SK-N-MC (cell line): Measurements from ENCODE around the gene PSPN.

Source experiments
- DNase-seq: peaks from one replicate; pipeline ENCODE4 v3.0.0-alpha.2; 2011; ENCODE audit warnings: low read depth, low spot score
- H3K27ac ChIP-seq: fragments of 200-600 bp; sonication (generic); 2 replicates; pipeline ENCODE4 v1.5.1; 2016; ENCODE audit warnings: mixed run types
- H3K36me3 ChIP-seq: fragments of 200-600 bp; sonication (generic); 2 replicates; pipeline ENCODE4 v1.6.1; 2017; ENCODE audit warnings: antibody characterized with exemption, low read length, mixed read lengths; ENCODE audit not compliant: insufficient read depth
- H3K4me3 ChIP-seq: fragments of 200-600 bp; sonication (generic); 2 replicates; pipeline ENCODE4 v1.5.1; 2016
- H3K9ac ChIP-seq: fragments of 200-600 bp; sonication (generic); 2 replicates; pipeline ENCODE4 v1.8.0; 2017; ENCODE audit warnings: mixed run types, mixed read lengths; ENCODE audit not compliant: insufficient read length
- H3K9me3 ChIP-seq: fragments of 200-600 bp; sonication (generic); 2 replicates; pipeline ENCODE4 v1.6.1; 2017; ENCODE audit warnings: low read depth, mild to moderate bottlenecking, antibody characterized with exemption, low read length, moderate library complexity, mixed read lengths
- EZH2 ChIP-seq: fragments of 200-600 bp; sonication (generic); IDR thresholded peaks from one replicate; pipeline ENCODE4 v1.6.1; 2017; ENCODE audit warnings: antibody characterized with exemption
- FOXP2 ChIP-seq: optimal IDR thresholded peaks from 2 replicates; pipeline ENCODE3; 2011; ENCODE audit warnings: mild to moderate bottlenecking, moderate library complexity; ENCODE audit not compliant: insufficient read depth; ENCODE audit errors: extremely low read length, control extremely low read depth
- POLR2AphosphoS5 ChIP-seq: IDR thresholded peaks from 2 replicates; pipeline ENCODE4 v1.6.1; 2012; ENCODE audit warnings: mild to moderate bottlenecking, low read depth, low read length, borderline replicate concordance

Gene PSPN

DNA sequence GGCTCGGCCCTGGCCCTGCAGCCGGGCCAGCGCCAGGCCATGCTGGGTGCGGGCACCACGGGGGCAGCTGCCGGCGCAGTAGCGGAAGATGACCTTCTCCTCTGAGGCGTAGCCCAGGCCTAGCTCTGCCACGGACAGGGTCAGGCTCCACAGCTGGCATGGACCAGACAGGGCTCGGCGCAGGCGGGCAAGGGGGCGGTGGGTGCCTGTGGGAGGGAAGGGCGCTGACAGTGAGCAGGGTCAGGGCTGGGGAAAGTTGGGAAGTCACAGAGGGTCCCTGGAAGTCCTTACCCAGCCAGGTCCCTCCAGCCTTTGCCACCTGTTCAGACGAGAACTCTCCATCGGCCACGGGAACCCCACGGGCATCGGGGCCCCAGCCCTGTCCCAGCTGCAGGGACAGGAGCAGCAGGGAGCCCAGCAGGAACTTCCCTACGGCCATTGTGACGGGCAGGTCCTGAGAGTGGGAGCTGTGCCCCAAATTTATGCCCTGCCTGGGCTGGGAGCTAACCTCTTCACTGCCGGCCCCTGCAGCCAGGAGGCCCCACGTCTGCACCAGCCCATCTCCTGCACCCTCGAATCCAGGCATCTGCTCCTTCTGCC lies at the start of gene PSPN:
Gene PSPN (minus strand): TSS at position 523 of the 600 bp plus-strand sequence. CDS start 84 bp downstream, at position 439.
- DNase-seq = no peak
- TF ChIP-seq POLR2AphosphoS5 = no peak
- Histone ChIP-seq H3K36me3 (peaks cover 11% of the 10 kb centered on the region; the same call in 1 of the 2 replicates), H3K27ac (no peak within 1 kb of the TSS), H3K4me3 (no peak within 1 kb of the TSS), H3K9me3 (no peaks in the 10 kb centered on the region), H3K9ac (no peak within 1 kb of the TSS)

GRCh38 chr19:6424939-6425731 lies 49.4 kb upstream of the PSPN start:
- Histone ChIP-seq H3K27ac (peak overlapping the region; percentile 86), H3K9me3 (no peaks in the 10 kb centered on the region), H3K9ac (peak overlapping the region; percentile 10), H3K36me3 (peaks cover 29% of the 10 kb centered on the region), H3K4me3 (no peak overlapping the region; the same call in 1 of the 2 replicates)
- DNase-seq = peak; percentile 100
- peak; percentile 58; the same call in 1 of the 2 replicates for TF ChIP-seq POLR2AphosphoS5
- TF ChIP-seq FOXP2 = no peak

DNA sequence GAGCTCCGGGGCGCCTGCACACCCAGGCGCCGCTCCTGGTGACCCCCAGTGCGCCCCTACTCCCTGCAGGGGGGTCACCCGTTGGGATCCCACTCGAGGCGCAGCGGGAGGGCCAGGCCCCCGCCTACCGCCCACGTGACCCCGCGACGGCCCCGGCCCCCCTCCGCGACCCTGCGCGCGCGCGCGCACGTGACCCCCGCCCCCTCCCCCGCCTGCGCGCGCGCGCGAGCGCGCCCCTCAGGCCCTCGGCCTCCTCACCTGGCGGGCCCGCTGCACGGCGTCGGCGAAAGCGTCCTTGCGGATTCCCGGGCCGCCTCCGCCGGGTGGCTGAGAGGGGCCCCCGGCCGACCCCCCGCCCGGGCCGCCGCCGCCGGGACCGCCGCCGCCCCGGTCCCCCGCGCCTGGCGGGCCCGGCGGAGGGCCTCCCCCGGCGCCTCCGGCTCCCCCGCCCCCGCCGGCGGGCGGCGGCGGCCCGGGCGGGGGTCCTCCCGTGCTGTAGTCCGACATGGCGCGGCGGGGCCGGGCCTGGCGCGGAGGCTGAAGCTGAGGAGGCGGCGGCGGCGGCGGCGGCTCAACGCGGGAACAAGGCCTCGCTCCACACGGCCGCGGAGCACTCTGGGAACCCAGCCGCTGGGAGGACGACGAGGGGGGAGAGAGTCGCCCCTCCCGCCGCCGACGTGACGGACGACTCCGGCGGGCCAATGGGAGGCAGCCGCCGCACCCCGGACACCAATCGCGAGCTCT lies 48.6 kb upstream of the PSPN start, which contains the start of gene KHSRP:
Gene KHSRP (minus strand): TSS at position 617 of the 744 bp plus-strand sequence. CDS start 110 bp downstream, at position 507.
- peak within 1 kb of the TSS; percentile 96 for H3K4me3 ChIP-seq
- no peaks in the 10 kb centered on the region for H3K9me3 ChIP-seq
- peak within 1 kb of the TSS; percentile 86 for H3K27ac ChIP-seq
- DNase-seq = no peak
- peak within 1 kb of the TSS; percentile 94 for H3K9ac ChIP-seq
- H3K36me3 ChIP-seq = peaks cover 37% of the 10 kb centered on the region
- TF ChIP-seq EZH2 (no peak), POLR2AphosphoS5 (peak; percentile 75; the same call in 1 of the 2 replicates)

DNA sequence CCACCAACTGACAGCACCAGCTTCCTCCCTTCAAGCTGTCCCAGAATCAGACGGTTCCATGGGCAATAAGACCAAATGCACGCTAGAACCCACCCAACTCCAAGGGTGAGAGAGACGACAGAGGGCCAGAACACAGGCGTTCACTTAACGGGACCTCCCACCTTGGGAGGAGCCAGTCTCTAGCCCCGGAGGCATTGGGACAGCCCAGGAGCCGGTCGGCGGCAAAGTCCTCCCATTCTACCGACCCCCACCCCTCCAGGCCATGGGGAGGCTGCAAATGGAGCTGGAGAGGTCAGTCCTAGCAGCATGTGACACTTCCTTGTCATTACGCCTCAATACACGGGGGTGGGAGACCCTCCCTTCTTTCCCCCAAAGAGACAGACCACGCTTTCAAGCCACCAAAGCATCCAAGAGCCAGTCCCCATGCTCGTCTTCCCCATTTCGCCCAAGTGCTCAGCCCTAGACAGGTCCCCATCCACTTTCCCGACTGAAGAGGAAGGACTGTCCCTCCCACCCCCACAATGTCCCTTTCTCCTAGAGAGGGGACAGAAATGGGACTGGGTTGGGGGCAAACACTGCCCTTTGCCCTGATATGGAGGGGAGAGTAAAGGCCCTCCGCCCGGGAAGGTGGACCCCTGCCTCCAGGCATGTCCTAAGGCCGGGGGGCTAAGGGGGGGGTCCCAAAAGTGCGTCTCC lies 47.9 kb upstream of the PSPN start:
- TF ChIP-seq POLR2AphosphoS5 (no peak; the same call in 1 of the 2 replicates), EZH2 (no peak), FOXP2 (no peak)
- peak overlapping the region; percentile 94 for H3K9ac ChIP-seq
- H3K27ac ChIP-seq = 0 out of 2 replicates have a peak overlapping the region, but pooled peaks have one; percentile 30
- H3K9me3 ChIP-seq = no peaks in the 10 kb centered on the region
- H3K36me3 ChIP-seq = peaks cover 44% of the 10 kb centered on the region
- DNase-seq = no peak
- peak overlapping the region; percentile 96 for H3K4me3 ChIP-seq

- H3K9me3 ChIP-seq = no peaks in the 10 kb centered on the region
- H3K9ac ChIP-seq = no peak overlapping the region
- no peak for DNase-seq
- peaks cover 67% of the 10 kb centered on the region for H3K36me3 ChIP-seq
- TF ChIP-seq POLR2AphosphoS5 = no peak
- TF ChIP-seq FOXP2 = no peak
- no peak for TF ChIP-seq EZH2
- no peak overlapping the region for H3K4me3 ChIP-seq
- no peak overlapping the region for H3K27ac ChIP-seq
Measured at GRCh38 chr19:6421075-6422014, 45.6 kb upstream of the PSPN start.

GRCh38 chr19:6418562-6418932 lies 42.8 kb upstream of the PSPN start:
- DNase-seq = no peak

More at GRCh38 chr19:6418562-6418932, 42.8 kb upstream of the PSPN start:
- H3K27ac ChIP-seq = no peak overlapping the region
- TF ChIP-seq EZH2 (no peak), FOXP2 (no peak), POLR2AphosphoS5 (no peak)
- H3K9me3 ChIP-seq = no peaks in the 10 kb centered on the region
- no peak overlapping the region for H3K4me3 ChIP-seq
- H3K9ac ChIP-seq = no peak overlapping the region
- H3K36me3 ChIP-seq = peaks cover 93% of the 10 kb centered on the region
